ENCODE measurements around the gene AARS2. TPM values are rescaled to one million over a fixed set of nuclear protein-coding genes. Genes with fewer than 3 reads are reported as not detected.
A peak's percentile ranks its signal among the peaks of the same experiment; 100 is the strongest.

AARS2 gene
- total RNA-seq, 1 experiment from 2014 or later = 28.9 TPM

GRCh38 chr6:44265722-44266233 lies 47.4 kb downstream of the AARS2 start (continued):
- TF ChIP-seq ZNF425 (CRISPR knock-in tag; conservative IDR thresholded peaks at IDR 0.05) (no peak), MXD4 (CRISPR knock-in tag; IDR thresholded peaks at IDR 0.05; ENCODE audit: borderline replicate concordance) (no peak)

GRCh38 chr6:44265007-44265721 lies 48.0 kb downstream of the AARS2 start, which contains the start of gene NFKBIE:
NFKBIE (minus strand) TSS chr6:44265551; CDS start chr6:44265346, 205 bp downstream.
- ChIA-PET CTCF (interaction anchor here (0.8 to 1.5 kb wide), 6 partner anchors 8 to 169 kb away, joined by 4 read pairs; partner anchors contain the start of gene AARS2), POLR2A (no interaction called here)
- DNase-seq (ENCODE audit: low spot score) (peak; percentile 97), ATAC-seq (peak; percentile 73)
- peaks cover 28% of the 10 kb centered on the region for H3K27me3 Mint-ChIP-seq (ENCODE audit: low read depth)
- peaks cover 46% of the 10 kb centered on the region for H3K4me1 Mint-ChIP-seq
- peak within 1 kb of the TSS; percentile 95 for H3K4me3 Mint-ChIP-seq
- H3K36me3 Mint-ChIP-seq = no peaks in the 10 kb centered on the region
- H3K27ac Mint-ChIP-seq = no peak within 1 kb of the TSS
- H3K9me3 Mint-ChIP-seq = no peaks in the 10 kb centered on the region
- TF ChIP-seq ZNF281 (CRISPR knock-in tag; IDR thresholded peaks at IDR 0.05) (no peak), ZNF416 (CRISPR knock-in tag; IDR thresholded peaks at IDR 0.05) (no peak), GRHL2 (CRISPR knock-in tag; IDR thresholded peaks at IDR 0.05; ENCODE audit: insufficient replicate concordance, severe bottlenecking) (no peak), FOXP1 (CRISPR knock-in tag; IDR thresholded peaks at IDR 0.05; ENCODE audit: borderline replicate concordance) (peak; percentile 25; the same call in 1 of the 2 replicates), TEAD1 (CRISPR knock-in tag; IDR thresholded peaks at IDR 0.05) (0 out of 2 replicates have a peak, but pooled peaks have one; percentile 37), ELF4 (CRISPR knock-in tag; IDR thresholded peaks at IDR 0.05; ENCODE audit: low read depth) (peak; percentile 66; the same call in 1 of the 2 replicates), IRF2 (CRISPR knock-in tag; IDR thresholded peaks at IDR 0.05; ENCODE audit: borderline replicate concordance, low read depth) (no peak), FOXP4 (CRISPR knock-in tag; IDR thresholded peaks at IDR 0.05) (peak; percentile 28; the same call in 1 of the 2 replicates), ARID4B (CRISPR knock-in tag; IDR thresholded peaks at IDR 0.05; ENCODE audit: borderline replicate concordance) (0 out of 2 replicates have a peak, but pooled peaks have one; percentile 40), SMAD3 (CRISPR knock-in tag; IDR thresholded peaks at IDR 0.05; ENCODE audit: borderline replicate concordance) (no peak), CDX4 (CRISPR knock-in tag; IDR thresholded peaks at IDR 0.05; ENCODE audit: borderline replicate concordance) (no peak), PREB (CRISPR knock-in tag; IDR thresholded peaks at IDR 0.05; ENCODE audit: borderline replicate concordance) (no peak), CREM (CRISPR knock-in tag; IDR thresholded peaks at IDR 0.05) (peak; percentile 45; the same call in 1 of the 2 replicates), OVOL2 (CRISPR knock-in tag; IDR thresholded peaks at IDR 0.05; ENCODE audit: borderline replicate concordance) (no peak), MLX (CRISPR knock-in tag; IDR thresholded peaks at IDR 0.05) (no peak; the same call in 1 of the 2 replicates), GTF2I (CRISPR knock-in tag; conservative IDR thresholded peaks at IDR 0.05) (no peak), NR2C2 (CRISPR knock-in tag; IDR thresholded peaks at IDR 0.05) (0 out of 2 replicates have a peak, but pooled peaks have one; percentile 19)
